GM23338 (cell line): Measurements from ENCODE around the gene PPY.

Experiments used
- CREB1 ChIP-seq: fragments of 250-450 bp; sonication (Bioruptor Pico); IDR thresholded peaks from 2 replicates; pipeline ENCODE4 v1.5.0; 2020; ENCODE audit warnings: low read depth, mild to moderate bottlenecking, moderate library complexity
- EZH2 ChIP-seq: fragments of 200-600 bp; sonication (generic); IDR thresholded peaks from one replicate; pipeline ENCODE4 v1.8.0; 2017; ENCODE audit warnings: antibody characterized with exemption, mild to moderate bottlenecking, low read depth; ENCODE audit not compliant: unreplicated experiment
- EZH2phosphoT487 ChIP-seq: fragments of 200-600 bp; sonication (generic); IDR thresholded peaks from one replicate; pipeline ENCODE4 v1.8.1; 2018; ENCODE audit warnings: antibody characterized with exemption; ENCODE audit not compliant: unreplicated experiment
- JUNB ChIP-seq: IDR thresholded peaks from one replicate; pipeline ENCODE4 v1.6.1; 2016; ENCODE audit warnings: antibody characterized with exemption; ENCODE audit not compliant: unreplicated experiment
- NANOG ChIP-seq: IDR thresholded peaks from 2 replicates; pipeline ENCODE4 v1.6.1; 2016; ENCODE audit warnings: antibody characterized with exemption, borderline replicate concordance
- POLR2AphosphoS5 ChIP-seq: IDR thresholded peaks from 2 replicates; pipeline ENCODE4 v1.6.1; 2016; ENCODE audit warnings: antibody characterized with exemption, low read depth
- ZNF114 ChIP-seq: fragments of 250-450 bp; sonication (Bioruptor Pico); IDR thresholded peaks from 2 replicates; pipeline ENCODE4 v1.5.0; 2020; ENCODE audit warnings: mild to moderate bottlenecking, moderate library complexity
- ZNF331 ChIP-seq: fragments of 250-450 bp; sonication (Bioruptor Pico); IDR thresholded peaks from 2 replicates; pipeline ENCODE4 v1.5.0; 2020; ENCODE audit warnings: low read depth, mild to moderate bottlenecking, moderate library complexity
- TF ChIP-seq, protein P1 (sequence below), 2 experiments: fragments of 200-600 bp in 1 of 2; sonication (generic) in 1 of 2; conservative IDR thresholded peaks; 2 replicates each; pipeline versions ENCODE4 v1.5.1 to v1.6.1; 2016 to 2017; ENCODE audit warnings: antibody characterized with exemption in 2 of 2, low read depth in 2 of 2, mild to moderate bottlenecking in 2 of 2, moderate library complexity in 1 of 2
- TF ChIP-seq, protein P2 (sequence below): IDR thresholded peaks from one replicate; pipeline ENCODE4 v1.6.1; 2018; ENCODE audit warnings: antibody characterized with exemption; ENCODE audit not compliant: unreplicated experiment
- TF ChIP-seq, protein P3 (sequence below): IDR thresholded peaks from 2 replicates; pipeline ENCODE4 v1.6.1; 2016; ENCODE audit warnings: antibody characterized with exemption

DNA sequence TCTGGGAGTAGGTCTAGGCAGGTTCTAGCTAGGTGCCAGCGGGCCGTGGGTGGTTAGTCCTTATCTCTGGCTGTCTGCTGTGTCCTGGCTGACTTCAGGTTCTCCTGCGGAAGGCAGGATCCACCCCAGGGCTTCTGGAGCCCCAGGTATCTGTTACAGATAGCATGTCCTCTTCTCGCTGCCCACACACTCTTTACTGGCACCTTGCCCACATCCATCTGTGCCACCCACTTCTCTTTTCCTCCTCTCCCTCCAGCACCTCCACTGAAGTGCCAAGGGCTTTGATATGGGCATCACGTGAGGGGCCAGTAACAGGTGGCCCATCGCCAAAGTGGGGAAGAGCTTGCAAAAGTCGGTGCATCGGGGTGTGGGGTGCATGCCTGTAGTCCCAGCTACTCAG is 30.4 kb downstream of the PPY start:
- TF ChIP-seq, protein P1, sequence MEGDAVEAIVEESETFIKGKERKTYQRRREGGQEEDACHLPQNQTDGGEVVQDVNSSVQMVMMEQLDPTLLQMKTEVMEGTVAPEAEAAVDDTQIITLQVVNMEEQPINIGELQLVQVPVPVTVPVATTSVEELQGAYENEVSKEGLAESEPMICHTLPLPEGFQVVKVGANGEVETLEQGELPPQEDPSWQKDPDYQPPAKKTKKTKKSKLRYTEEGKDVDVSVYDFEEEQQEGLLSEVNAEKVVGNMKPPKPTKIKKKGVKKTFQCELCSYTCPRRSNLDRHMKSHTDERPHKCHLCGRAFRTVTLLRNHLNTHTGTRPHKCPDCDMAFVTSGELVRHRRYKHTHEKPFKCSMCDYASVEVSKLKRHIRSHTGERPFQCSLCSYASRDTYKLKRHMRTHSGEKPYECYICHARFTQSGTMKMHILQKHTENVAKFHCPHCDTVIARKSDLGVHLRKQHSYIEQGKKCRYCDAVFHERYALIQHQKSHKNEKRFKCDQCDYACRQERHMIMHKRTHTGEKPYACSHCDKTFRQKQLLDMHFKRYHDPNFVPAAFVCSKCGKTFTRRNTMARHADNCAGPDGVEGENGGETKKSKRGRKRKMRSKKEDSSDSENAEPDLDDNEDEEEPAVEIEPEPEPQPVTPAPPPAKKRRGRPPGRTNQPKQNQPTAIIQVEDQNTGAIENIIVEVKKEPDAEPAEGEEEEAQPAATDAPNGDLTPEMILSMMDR (conservative IDR thresholded peaks at IDR 0.05; ENCODE audit: low read depth in 2 of 2), result no peak
- TF ChIP-seq EZH2 (no peak), POLR2AphosphoS5 (no peak), ZNF331 (CRISPR knock-in tag) (no peak), CREB1 (CRISPR knock-in tag) (no peak), ZNF114 (CRISPR knock-in tag) (no peak), EZH2phosphoT487 (no peak), NANOG (no peak), JUNB (no peak)
- TF ChIP-seq, protein P2, sequence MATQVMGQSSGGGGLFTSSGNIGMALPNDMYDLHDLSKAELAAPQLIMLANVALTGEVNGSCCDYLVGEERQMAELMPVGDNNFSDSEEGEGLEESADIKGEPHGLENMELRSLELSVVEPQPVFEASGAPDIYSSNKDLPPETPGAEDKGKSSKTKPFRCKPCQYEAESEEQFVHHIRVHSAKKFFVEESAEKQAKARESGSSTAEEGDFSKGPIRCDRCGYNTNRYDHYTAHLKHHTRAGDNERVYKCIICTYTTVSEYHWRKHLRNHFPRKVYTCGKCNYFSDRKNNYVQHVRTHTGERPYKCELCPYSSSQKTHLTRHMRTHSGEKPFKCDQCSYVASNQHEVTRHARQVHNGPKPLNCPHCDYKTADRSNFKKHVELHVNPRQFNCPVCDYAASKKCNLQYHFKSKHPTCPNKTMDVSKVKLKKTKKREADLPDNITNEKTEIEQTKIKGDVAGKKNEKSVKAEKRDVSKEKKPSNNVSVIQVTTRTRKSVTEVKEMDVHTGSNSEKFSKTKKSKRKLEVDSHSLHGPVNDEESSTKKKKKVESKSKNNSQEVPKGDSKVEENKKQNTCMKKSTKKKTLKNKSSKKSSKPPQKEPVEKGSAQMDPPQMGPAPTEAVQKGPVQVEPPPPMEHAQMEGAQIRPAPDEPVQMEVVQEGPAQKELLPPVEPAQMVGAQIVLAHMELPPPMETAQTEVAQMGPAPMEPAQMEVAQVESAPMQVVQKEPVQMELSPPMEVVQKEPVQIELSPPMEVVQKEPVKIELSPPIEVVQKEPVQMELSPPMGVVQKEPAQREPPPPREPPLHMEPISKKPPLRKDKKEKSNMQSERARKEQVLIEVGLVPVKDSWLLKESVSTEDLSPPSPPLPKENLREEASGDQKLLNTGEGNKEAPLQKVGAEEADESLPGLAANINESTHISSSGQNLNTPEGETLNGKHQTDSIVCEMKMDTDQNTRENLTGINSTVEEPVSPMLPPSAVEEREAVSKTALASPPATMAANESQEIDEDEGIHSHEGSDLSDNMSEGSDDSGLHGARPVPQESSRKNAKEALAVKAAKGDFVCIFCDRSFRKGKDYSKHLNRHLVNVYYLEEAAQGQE, result no peak
- TF ChIP-seq, protein P3, sequence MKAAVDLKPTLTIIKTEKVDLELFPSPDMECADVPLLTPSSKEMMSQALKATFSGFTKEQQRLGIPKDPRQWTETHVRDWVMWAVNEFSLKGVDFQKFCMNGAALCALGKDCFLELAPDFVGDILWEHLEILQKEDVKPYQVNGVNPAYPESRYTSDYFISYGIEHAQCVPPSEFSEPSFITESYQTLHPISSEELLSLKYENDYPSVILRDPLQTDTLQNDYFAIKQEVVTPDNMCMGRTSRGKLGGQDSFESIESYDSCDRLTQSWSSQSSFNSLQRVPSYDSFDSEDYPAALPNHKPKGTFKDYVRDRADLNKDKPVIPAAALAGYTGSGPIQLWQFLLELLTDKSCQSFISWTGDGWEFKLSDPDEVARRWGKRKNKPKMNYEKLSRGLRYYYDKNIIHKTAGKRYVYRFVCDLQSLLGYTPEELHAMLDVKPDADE, result no peak
